ENCODE results near the gene PGC.

The PGC gene

GRCh38 chr6:41697861-41698781, 49.1 kb downstream of the PGC start:
- peak; percentile 90 to 91 for DNase-seq (ENCODE audit: low read depth in 2 of 2)

GRCh38 chr6:41696788-41697187, 50.4 kb downstream of the PGC start:
- no peak for DNase-seq (ENCODE audit: low read depth in 2 of 2)

DNA sequence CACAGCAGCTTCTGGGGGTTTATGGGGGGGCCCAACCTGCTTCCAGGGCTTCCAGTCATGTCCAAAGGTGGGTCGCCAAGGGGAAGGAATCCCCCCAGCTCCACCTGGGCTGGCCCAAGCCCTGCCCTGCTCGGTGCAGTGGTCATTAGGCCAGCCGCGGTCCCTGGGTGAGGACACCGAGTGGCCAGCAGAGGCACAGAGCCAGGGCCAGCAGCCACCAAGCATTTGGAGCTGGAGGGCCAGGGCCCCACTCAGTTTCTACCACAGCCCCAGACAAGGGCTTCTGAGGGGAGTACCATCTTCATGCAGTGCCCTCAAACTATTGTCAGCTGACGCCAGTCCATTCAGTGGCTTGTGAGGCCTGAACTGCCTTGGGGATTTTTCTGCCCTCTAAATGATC, 51.4 kb downstream of the PGC start:
- no peak for DNase-seq (ENCODE audit: low read depth in 2 of 2)

GRCh38 chr6:41694815-41695526, 52.2 kb downstream of the PGC start:
- no peak for DNase-seq (ENCODE audit: low read depth in 2 of 2)

DNA sequence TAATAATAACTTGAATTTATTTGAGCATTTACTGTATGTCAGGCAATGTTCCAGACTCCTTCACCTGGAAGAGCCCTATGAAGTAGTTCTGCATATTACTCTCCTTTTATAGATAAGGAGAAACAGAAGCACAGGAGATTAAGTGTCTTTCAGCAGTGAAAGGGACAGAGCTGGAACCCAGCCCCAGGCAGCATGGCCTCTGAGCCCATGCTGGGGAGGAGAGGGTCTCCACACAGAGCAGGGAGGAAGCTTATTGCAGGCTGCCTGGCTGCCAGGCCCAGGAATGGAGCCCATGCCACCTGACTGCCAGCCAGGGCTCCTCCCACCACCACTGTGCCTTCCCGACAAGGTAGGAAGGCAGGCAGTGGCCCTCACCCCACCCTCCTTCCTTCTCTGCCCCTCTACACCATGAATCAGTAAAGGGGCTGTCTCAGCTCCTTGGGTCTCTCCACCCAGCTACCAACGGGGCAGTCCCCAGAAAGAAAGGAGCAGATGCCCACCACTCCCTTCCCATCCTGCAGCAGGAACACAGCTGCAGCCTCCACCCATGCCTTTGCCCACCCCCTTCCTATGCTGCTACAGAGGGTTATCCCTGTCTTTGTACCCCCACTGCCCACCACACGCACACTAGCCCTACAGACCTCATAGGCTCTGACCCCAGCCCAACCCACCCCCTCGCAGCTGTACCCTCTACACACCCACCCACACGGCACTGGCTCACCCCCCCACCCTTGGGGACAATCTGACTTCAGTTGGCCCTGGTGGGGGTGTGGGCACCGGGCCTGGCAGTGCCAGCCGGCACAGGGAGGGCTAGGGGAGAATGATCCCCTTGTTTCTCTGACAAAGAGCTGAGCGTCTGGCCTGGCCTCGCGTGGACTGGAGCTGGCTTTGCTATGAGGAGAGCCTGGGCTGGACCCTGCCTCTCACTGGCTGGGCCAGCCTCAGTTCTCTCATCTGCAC, 53.6 kb downstream of the PGC start:
- no peak for DNase-seq (ENCODE audit: low read depth in 2 of 2)

DNA sequence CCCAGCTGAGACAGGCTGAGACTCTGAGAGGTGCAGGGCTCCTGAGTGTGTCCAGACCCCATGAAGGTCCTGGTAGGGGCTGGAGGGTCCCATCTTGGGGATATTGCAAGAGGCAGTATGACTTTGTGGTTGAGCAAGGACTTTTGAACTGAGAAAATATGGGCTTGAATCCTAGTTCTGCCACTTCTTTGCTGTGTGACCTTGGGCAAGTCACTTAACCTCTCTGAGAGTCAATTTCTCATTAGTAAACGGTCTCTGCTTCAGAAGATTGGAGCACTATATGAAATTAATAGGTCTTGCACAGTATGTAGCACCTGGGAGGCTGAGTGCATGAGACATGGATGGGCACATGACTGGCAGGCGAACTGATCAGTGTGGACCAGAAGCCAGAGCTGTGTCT, 54.5 kb downstream of the PGC start:
- DNase-seq (ENCODE audit: low read depth in 2 of 2), result no peak

DNA sequence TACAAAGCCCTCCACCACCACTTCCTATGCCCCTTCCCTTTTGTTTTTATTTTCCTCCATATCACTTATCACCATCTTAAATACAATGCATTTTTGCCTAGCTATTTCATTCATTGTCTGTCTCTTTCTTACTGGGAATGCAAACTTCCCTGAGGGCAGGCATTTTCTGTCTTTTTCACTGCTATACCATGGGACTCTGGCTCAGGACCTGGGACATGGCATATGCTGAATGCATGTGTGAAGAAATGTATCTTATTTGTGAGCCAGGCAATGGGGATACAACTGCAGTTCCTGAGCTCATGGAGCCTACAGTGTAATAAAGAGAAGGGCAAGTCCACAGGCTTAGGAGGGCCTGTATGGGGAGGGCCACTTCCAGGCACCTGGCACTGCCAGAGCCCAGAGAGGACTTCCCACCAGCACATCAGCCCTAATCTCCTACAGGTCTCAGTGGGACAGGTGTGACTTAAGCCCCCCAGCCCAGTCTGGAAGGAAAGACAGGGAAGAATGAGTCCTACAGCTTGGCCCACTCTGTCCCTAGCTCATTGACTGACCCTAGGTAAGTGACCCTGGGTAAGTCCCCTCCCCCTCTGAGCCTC, 55.0 kb downstream of the PGC start:
- no peak for DNase-seq (ENCODE audit: low read depth in 2 of 2)

DNA sequence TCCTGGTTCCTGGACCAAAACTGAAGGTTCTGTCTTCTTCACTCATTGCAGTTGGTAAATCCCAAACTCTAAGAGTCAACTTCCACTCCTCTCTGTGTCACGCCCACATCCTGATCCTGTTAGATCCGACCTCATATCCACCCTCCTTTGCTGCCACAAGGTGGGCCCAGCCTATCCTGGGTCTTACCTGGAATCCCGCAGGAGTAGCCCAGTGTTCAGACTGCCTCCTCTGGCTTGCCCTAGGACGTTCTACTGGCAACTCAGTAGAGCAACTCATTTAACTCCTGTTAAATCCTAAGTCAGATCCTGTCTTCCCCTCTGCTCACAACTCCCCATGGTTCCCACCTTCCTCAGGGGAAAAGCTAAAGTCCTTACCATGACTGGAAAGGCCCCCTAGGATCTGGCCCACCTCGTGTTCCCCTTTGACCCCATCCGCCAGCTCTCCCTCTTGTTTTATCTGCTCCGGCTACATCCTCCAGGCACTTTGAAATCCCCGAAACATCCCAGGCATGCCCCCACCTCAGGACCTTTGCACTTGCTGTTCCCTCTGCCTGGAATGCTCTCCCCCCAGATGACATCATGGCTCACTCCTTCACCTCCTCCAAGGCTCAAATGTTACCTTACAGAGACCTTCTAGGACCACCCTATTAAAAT, 55.6 kb downstream of the PGC start:
- no peak for DNase-seq (ENCODE audit: low read depth in 2 of 2)

DNA sequence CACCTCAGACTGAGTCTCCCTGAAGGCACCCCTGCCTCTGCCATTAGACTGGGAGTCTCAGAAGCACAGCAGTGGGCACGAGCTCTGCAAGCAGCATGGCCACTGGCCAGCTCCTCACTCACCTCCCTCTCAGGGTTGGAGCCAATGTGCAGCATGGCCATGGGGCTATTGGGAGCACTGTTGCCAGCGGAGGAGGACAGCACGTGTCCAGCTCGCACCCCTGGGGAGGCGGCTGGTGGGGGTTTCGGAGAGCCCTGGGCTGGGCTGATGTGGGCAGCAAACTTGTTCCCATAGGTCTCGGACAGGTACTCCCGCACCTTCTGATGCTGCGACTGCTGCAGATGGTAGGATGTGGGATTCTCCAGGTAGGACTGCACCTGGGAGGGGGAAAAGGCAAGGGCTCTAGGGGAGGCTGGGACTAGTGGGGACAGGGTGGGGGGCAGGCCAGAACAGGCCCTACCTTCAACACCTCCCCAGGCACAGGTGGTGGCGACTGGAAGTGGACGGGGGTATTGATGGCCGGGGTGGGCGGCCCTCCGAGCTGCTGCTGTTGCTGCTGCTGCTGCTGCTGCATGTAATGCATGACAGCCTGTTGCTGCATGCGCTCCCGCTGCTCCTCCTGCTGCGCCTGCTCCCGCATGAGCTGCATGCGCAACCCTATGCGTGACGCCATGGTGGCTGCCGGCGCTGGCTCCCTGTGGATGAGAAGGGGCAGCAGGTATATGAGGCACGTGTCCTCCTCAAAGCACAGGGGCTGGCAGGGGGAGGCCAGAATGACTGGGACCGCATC, 56.5 kb downstream of the PGC start:
- no peak for DNase-seq (ENCODE audit: low read depth in 2 of 2)

GRCh38 chr6:41689171-41690008, 57.8 kb downstream of the PGC start:
- DNase-seq (ENCODE audit: low read depth in 2 of 2), result no peak

GRCh38 chr6:41688256-41688965, 58.8 kb downstream of the PGC start:
- DNase-seq (ENCODE audit: low read depth in 2 of 2), result no peak

DNA sequence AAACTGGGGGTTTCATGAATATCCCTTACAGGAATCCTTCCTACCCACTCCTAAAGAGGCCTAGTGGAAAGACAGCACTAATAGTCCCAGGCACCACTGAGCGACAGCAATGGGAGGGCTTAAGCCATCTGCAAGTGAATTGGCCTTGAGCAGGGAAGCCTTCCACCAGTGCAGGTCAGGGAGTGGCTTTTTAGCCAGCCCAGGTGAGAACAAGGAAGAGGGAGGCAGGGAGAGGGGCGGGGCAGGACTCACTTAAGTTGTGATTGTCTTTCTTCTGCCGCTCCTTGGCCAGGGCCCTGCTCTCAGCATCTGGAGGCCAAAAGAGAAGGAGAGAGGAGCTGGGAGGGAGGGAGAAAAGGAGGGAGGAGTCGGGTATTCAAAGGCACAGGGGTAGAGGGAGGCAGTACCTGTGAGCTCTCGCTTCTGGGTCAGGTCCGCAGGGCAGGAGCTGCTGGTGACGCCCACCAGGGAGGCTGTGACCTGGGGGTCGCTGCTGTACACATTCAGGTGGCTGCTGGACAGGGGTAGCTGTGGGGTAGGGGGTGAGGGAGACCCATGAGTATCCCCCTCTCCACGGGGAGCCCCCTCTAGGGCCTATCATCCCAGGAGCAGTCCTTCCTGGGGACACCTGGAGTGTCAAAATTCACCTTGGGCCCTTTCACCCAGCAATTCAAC, 59.6 kb downstream of the PGC start:
- DNase-seq (ENCODE audit: low read depth in 2 of 2), result no peak
